Measurements from ENCODE around the gene PANX1. TPM values are rescaled to one million over a fixed set of nuclear protein-coding genes. Genes with fewer than 3 reads are reported as not detected.

Gene PANX1
- total RNA-seq, 1 experiment from 2014 or later, result 62.9 TPM

DNA sequence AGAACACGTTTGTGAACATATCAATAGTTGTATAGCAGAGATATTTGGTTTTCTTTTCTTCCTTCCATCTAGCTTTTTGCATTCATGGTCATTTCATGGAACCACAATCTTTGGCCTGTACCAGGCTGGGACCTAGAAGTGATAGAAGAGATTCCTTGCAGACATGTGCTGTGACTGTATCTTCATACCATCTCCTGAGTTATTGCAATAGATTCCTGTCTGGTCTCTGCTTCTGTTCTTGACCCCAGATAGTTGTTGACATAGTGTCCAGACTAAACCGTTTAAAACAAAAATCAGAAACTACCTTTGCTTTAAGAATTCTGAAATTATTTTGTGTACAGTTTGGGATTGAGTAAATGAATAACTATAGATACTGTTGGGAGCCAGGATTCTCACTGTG is 16.8 kb downstream of the PANX1 start:
- DNase-seq, result no peak
- TF ChIP-seq, protein P1, sequence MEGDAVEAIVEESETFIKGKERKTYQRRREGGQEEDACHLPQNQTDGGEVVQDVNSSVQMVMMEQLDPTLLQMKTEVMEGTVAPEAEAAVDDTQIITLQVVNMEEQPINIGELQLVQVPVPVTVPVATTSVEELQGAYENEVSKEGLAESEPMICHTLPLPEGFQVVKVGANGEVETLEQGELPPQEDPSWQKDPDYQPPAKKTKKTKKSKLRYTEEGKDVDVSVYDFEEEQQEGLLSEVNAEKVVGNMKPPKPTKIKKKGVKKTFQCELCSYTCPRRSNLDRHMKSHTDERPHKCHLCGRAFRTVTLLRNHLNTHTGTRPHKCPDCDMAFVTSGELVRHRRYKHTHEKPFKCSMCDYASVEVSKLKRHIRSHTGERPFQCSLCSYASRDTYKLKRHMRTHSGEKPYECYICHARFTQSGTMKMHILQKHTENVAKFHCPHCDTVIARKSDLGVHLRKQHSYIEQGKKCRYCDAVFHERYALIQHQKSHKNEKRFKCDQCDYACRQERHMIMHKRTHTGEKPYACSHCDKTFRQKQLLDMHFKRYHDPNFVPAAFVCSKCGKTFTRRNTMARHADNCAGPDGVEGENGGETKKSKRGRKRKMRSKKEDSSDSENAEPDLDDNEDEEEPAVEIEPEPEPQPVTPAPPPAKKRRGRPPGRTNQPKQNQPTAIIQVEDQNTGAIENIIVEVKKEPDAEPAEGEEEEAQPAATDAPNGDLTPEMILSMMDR (conservative IDR thresholded peaks at IDR 0.05; ENCODE audit: low read depth, low read length), result no peak
- TF ChIP-seq EZH2phosphoT487 (IDR thresholded peaks at IDR 0.05; ENCODE audit: borderline replicate concordance, low read length) (no peak), EZH2 (IDR thresholded peaks at IDR 0.05; ENCODE audit: low read length, unreplicated experiment) (no peak)
- H3K4me3 ChIP-seq (ENCODE audit: low read length), result no peak overlapping the region
- no peaks in the 10 kb centered on the region for H3K36me3 ChIP-seq (ENCODE audit: low read depth, low read length)
- no peak overlapping the region for H2AFZ ChIP-seq (ENCODE audit: low read length)
- H3F3A ChIP-seq (ENCODE audit: low read length, unreplicated experiment), result no peaks in the 10 kb centered on the region
- CTCF ChIA-PET, result no interaction called here
- no TSS peak for BruUV-seq (replicated peaks)
- peaks cover 65% of the 10 kb centered on the region for H4K20me1 ChIP-seq (ENCODE audit: low read length)
- peaks cover 57% of the 10 kb centered on the region for H3K4me1 ChIP-seq (ENCODE audit: insufficient read depth, low read length)
- POLR2A ChIA-PET (ENCODE audit: unreplicated experiment), result no interaction called here
- intact Hi-C loops (cut with micrococcal nuclease), result no loop called here
- no peak overlapping the region for H3K27ac ChIP-seq (ENCODE audit: low read length)
- H3K9me2 ChIP-seq (replicated peaks; ENCODE audit: low read length), result no peaks in the 10 kb centered on the region
- H3K27me3 ChIP-seq (ENCODE audit: low read length), result no peaks in the 10 kb centered on the region
- no peaks in the 10 kb centered on the region for H3K9me3 ChIP-seq (ENCODE audit: low read length)
- no peak for ATAC-seq
- no peak overlapping the region for H3K4me2 ChIP-seq (ENCODE audit: low read length)
- peaks cover 96% of the 10 kb centered on the region for H3K79me2 ChIP-seq (ENCODE audit: low read length)
- H3K9ac ChIP-seq (ENCODE audit: low read length), result no peak overlapping the region

DNA sequence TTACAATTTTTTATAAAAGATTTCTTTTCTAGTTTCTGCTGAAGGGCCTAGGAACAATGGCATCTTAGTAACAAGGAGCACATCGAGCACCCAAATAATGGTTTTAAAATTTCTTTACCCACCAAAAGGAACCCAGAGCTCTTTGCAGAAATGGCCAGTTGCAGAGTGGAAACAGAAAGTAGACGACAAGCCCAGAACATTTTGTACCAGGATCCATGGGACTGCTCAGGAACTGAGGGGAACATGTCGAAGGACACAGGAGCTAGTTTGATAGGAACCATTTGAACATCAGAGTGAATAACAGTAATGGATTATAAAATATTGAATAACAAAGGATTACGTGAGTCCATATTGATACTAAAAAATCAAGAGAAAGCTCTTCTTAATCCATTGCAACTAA is 17.3 kb downstream of the PANX1 start:
- DNase-seq (no peak), ATAC-seq (no peak)
- no peaks in the 10 kb centered on the region for H3F3A ChIP-seq (ENCODE audit: low read length, unreplicated experiment)
- no peak overlapping the region for H3K9ac ChIP-seq (ENCODE audit: low read length)
- H3K9me3 ChIP-seq (ENCODE audit: low read length), result no peaks in the 10 kb centered on the region
- no peak overlapping the region for H3K27ac ChIP-seq (ENCODE audit: low read length)
- TF ChIP-seq EZH2 (IDR thresholded peaks at IDR 0.05; ENCODE audit: low read length, unreplicated experiment), result no peak
- TF ChIP-seq EZH2phosphoT487 (IDR thresholded peaks at IDR 0.05; ENCODE audit: borderline replicate concordance, low read length), result no peak
- TF ChIP-seq, protein P1 (conservative IDR thresholded peaks at IDR 0.05; ENCODE audit: low read depth, low read length), result no peak
- H3K79me2 ChIP-seq (ENCODE audit: low read length), result peaks cover 97% of the 10 kb centered on the region
- H4K20me1 ChIP-seq (ENCODE audit: low read length), result peaks cover 70% of the 10 kb centered on the region
- intact Hi-C loops (cut with micrococcal nuclease), result no loop called here
- no TSS peak for BruUV-seq (replicated peaks)
- no peak overlapping the region for H3K4me3 ChIP-seq (ENCODE audit: low read length)
- H3K27me3 ChIP-seq (ENCODE audit: low read length), result no peaks in the 10 kb centered on the region
- CTCF ChIA-PET, result no interaction called here
- peaks cover 58% of the 10 kb centered on the region for H3K4me1 ChIP-seq (ENCODE audit: insufficient read depth, low read length)
- no peak overlapping the region for H2AFZ ChIP-seq (ENCODE audit: low read length)
- no peak overlapping the region for H3K4me2 ChIP-seq (ENCODE audit: low read length)
- H3K36me3 ChIP-seq (ENCODE audit: low read depth, low read length), result no peaks in the 10 kb centered on the region
- no peaks in the 10 kb centered on the region for H3K9me2 ChIP-seq (replicated peaks; ENCODE audit: low read length)
- POLR2A ChIA-PET (ENCODE audit: unreplicated experiment), result no interaction called here

DNA sequence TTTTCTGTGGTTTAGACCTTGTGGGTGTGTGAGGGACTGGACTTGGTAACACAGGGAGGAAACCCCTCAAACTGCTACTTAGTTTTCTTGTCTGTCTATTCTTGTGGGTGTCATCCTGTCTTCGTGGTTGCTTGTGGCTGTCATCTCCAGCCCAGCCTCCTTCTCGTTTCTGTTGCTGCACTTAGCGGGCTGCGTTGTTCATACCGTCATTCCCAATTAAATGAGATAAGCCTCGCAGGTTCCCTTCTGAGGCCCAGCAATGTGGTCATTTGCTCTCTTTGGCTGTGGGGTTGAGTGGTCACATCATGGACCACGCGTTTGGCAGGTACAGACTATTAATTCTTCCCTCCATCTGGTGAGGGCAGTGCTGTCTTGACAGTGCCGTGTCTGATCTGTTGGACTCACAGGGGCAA is 18.8 kb downstream of the PANX1 start:
- intact Hi-C loops (cut with micrococcal nuclease), result no loop called here
- Histone ChIP-seq H3K4me1 (ENCODE audit: insufficient read depth, low read length) (peaks cover 58% of the 10 kb centered on the region), H3K9me3 (ENCODE audit: low read length) (no peaks in the 10 kb centered on the region), H3K4me3 (ENCODE audit: low read length) (no peak overlapping the region), H4K20me1 (ENCODE audit: low read length) (peaks cover 72% of the 10 kb centered on the region), H3K9me2 (replicated peaks; ENCODE audit: low read length) (no peaks in the 10 kb centered on the region), H2AFZ (ENCODE audit: low read length) (no peak overlapping the region), H3K27ac (ENCODE audit: low read length) (no peak overlapping the region), H3K79me2 (ENCODE audit: low read length) (peaks cover 94% of the 10 kb centered on the region), H3K9ac (ENCODE audit: low read length) (no peak overlapping the region), H3K27me3 (ENCODE audit: low read length) (no peaks in the 10 kb centered on the region), H3K4me2 (ENCODE audit: low read length) (no peak overlapping the region), H3K36me3 (ENCODE audit: low read depth, low read length) (no peaks in the 10 kb centered on the region), H3F3A (ENCODE audit: low read length, unreplicated experiment) (no peaks in the 10 kb centered on the region)
- ChIA-PET POLR2A (ENCODE audit: unreplicated experiment) (no interaction called here), CTCF (no interaction called here)
- DNase-seq, result no peak
- no TSS peak for BruUV-seq (replicated peaks)
- ATAC-seq, result no peak
- TF ChIP-seq, protein P1 (conservative IDR thresholded peaks at IDR 0.05; ENCODE audit: low read depth, low read length), result no peak
- TF ChIP-seq EZH2phosphoT487 (IDR thresholded peaks at IDR 0.05; ENCODE audit: borderline replicate concordance, low read length), result no peak
